ENCODE data around the gene RTN4R.

- no peak for TF ChIP-seq NR3C1 (CRISPR knock-in tag; IDR thresholded peaks at IDR 0.05)
- TF ChIP-seq CTCF (CRISPR knock-in tag; IDR thresholded peaks at IDR 0.05) = no peak
- TF ChIP-seq KLF11 (CRISPR knock-in tag; IDR thresholded peaks at IDR 0.05) = no peak
- no peak for TF ChIP-seq ZSCAN9 (CRISPR knock-in tag; IDR thresholded peaks at IDR 0.05; ENCODE audit: borderline replicate concordance)
- TF ChIP-seq ZNF17 (CRISPR knock-in tag; IDR thresholded peaks at IDR 0.05) = no peak
- TF ChIP-seq ZNF710 (CRISPR knock-in tag; IDR thresholded peaks at IDR 0.05; ENCODE audit: borderline replicate concordance) = no peak
- TF ChIP-seq TAF1 (CRISPR knock-in tag; IDR thresholded peaks at IDR 0.05) = no peak
Observed at GRCh38 chr22:20239676-20240446, 28.3 kb downstream of the RTN4R start.

Data from HepG2 (cell line).